ENCODE measurements around the gene FLT1.

The FLT1 gene

GRCh38 chr13:28424541-28424940 is 70.4 kb downstream of the FLT1 start:
- no peak for DNase-seq

GRCh38 chr13:28423010-28423409 is 71.9 kb downstream of the FLT1 start:
- DNase-seq, result peak; percentile 27

- DNase-seq, result no peak
These were observed 73.1 kb downstream of the FLT1 start for GRCh38 chr13:28421676-28422410.

GRCh38 chr13:28420704-28421103 is 74.2 kb downstream of the FLT1 start:
- DNase-seq, result no peak

GRCh38 chr13:28415994-28416421 is 78.9 kb downstream of the FLT1 start:
- no peak for DNase-seq

- DNase-seq, result no peak
These were observed 80.9 kb downstream of the FLT1 start for GRCh38 chr13:28413999-28414398.

GRCh38 chr13:28412981-28413380 is 81.9 kb downstream of the FLT1 start:
- no peak for DNase-seq

GRCh38 chr13:28411831-28412353 is 83.0 kb downstream of the FLT1 start:
- DNase-seq, result no peak

GRCh38 chr13:28410096-28410495 is 84.8 kb downstream of the FLT1 start:
- DNase-seq, result no peak

GRCh38 chr13:28409648-28410047 is 85.3 kb downstream of the FLT1 start:
- no peak for DNase-seq

GRCh38 chr13:28408863-28409262 is 86.1 kb downstream of the FLT1 start:
- DNase-seq, result no peak

GRCh38 chr13:28408235-28408848 is 86.6 kb downstream of the FLT1 start:
- no peak for DNase-seq

- DNase-seq, result no peak
These were observed 88.1 kb downstream of the FLT1 start for GRCh38 chr13:28406733-28407266.

GRCh38 chr13:28402057-28402381 is 92.9 kb downstream of the FLT1 start:
- no peak for DNase-seq

GRCh38 chr13:28401303-28402056 is 93.4 kb downstream of the FLT1 start:
- no peak for DNase-seq

GRCh38 chr13:28396053-28396452 is 98.9 kb downstream of the FLT1 start:
- DNase-seq, result no peak

GRCh38 chr13:28394422-28394821 is 100.5 kb downstream of the FLT1 start:
- DNase-seq, result no peak

GRCh38 chr13:28392896-28393505 is 101.9 kb downstream of the FLT1 start:
- no peak for DNase-seq

- no peak for DNase-seq
These were observed 102.5 kb downstream of the FLT1 start for GRCh38 chr13:28392428-28392827.

- no peak for DNase-seq
These were observed 107.0 kb downstream of the FLT1 start for GRCh38 chr13:28387740-28388501.

- DNase-seq, result no peak
These were observed 109.6 kb downstream of the FLT1 start for GRCh38 chr13:28385362-28385761.

GRCh38 chr13:28384789-28385188 is 110.1 kb downstream of the FLT1 start:
- DNase-seq, result no peak
